Measurements from ENCODE around the gene TMEM138.

Gene TMEM138

DNA sequence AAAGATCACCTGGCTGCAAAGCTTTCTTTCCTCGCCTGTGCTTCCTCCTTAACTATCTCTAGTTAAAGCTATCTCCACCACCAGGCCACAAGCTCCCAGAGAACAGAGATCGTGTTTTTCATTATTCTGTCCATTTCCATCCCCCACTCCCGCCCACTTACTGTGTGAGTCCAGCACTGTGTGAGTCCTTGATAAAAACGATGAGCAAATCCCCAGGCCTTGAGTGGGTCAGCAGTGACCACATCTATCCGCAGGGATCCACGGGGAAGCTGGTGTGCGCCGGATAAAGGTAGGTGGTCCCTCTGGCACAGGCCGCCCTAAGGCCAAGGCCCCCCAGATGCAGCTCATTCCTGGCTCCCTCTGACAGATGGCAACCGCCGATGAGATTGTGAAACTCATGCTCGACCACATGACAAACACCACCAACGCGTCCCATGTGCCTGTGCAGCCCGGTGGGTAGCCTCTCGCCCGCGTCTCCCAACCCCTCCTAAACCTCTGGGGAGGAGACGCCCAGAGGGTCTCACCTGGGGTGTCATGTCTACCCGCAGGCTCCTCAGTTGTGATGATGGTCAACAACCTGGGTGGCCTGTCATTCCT is 19.9 kb upstream of the TMEM138 start:
- DNase-seq = no peak

DNA sequence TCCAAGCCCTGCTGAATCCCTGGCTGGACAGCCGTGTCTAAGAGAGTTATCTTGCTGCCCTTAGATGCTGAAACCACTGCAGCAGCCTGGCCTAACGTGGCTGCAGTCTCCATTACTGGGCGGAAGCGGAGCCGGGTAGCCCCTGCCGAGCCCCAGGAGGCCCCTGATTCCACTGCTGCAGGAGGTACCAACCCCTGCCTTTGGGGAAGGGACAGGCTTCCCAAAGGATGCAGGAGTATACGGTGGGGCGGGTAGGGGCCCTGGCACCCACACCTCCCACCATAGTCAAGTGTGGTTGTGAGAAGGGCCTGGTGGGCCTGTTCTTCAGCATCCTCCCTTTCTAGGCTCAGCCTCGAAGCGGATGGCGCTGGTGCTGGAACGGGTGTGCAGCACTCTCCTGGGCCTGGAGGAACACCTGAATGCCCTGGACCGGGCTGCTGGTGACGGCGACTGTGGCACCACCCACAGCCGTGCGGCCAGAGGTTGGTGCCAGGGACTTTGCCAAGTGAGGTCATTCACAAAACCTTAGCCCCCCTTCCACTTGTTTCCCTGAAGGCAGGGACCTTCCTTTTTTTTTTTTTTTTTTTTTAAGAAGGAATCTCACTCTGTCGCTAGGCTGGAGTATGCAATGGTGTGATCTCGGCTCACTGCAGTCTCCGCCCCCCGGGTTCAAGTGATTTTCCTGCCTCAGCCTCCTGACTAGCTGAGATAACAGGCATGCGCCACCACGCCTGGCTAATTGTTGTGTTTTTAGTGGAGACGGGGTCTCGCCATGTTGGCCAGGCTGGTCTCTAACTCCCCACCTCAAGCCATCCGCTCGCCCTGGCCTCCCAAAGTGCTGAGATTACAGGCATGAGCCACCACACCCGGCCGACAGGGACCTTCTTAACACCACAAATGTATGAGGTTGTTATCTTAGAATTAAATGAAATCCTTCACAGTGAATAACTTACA is 18.1 kb upstream of the TMEM138 start:
- DNase-seq = no peak

DNA sequence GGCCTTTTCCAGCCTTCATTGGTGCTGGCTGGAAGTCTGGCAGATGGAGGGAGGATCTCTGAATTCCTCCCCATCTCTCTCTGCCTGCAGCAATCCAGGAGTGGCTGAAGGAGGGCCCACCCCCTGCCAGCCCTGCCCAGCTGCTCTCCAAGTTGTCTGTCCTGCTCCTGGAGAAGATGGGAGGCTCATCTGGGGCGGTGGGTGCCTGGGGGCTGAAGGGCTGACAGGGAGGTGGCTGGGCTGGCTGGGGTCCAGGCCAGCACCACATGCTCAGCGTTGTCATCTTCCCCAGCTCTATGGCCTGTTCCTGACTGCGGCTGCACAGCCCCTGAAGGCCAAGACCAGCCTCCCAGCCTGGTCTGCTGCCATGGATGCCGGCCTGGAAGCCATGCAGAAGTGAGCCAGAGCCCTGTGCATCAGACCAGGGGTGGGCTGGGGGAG is 17.0 kb upstream of the TMEM138 start:
- no peak for DNase-seq

DNA sequence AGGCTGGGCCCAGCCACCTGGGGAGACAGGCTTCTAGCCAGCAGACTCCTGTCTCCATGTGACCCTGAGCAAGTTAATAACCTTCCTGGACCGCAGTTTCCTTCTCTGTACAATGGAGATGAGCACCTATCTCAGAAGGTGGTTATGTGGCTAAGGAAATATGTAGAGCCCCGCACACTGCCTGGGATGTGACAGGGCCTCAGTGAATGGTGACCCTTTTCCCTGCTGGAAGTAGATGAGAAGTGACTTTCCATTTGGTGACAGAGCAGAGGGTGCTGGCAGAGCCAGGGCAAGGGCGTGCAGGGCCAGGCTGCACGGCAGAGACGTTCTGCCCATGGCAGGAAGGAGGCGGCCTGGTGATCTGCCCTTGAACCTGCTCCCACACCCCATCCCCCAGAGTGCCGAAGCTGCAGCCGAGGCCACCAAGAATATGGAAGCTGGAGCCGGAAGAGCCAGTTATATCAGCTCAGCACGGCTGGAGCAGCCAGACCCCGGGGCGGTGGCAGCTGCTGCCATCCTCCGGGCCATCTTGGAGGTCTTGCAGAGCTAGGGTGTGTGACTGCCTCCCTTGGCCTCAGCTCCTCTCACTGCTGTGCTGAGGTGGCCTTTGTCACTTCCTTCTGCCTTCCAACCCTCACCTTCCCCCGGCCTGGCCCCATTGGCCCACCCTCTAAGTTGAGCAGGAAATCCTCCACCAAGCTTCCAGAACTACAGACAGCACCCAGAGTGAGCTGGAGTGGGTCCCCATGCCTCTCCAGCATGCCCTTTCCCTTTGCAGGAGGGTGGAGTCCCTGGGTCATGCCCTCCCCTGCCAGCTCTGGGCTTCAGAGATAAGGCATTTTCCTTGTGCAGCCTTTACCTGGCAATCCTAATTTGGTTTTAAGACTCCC is 16.0 kb upstream of the TMEM138 start:
- no peak for DNase-seq

DNA sequence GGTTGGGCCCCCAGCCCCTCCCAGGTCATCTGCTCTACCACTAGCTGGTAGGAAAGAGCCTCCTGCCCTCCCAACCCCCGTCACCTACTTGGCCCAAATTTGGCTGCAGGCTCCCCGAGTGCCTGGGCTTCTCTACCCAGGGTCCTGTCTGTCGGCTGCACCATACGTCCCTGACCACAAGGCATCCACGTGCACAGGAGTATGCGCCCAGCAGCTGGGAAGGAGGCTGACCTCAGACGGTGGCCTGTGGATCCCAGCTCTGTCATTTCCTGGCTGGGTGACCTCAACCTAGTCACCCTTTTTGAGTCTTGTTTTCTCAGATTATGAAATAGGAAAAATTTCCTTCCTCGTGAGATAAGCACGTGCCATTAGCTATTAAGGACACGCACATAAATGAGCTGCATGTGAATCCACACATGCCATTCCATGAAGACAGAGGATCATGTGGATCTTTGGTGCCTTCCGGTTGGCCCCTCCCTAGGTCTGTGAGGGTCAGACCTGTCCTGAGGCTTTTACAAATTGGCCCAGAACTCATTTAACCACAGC is 14.2 kb upstream of the TMEM138 start:
- DNase-seq = no peak

DNA sequence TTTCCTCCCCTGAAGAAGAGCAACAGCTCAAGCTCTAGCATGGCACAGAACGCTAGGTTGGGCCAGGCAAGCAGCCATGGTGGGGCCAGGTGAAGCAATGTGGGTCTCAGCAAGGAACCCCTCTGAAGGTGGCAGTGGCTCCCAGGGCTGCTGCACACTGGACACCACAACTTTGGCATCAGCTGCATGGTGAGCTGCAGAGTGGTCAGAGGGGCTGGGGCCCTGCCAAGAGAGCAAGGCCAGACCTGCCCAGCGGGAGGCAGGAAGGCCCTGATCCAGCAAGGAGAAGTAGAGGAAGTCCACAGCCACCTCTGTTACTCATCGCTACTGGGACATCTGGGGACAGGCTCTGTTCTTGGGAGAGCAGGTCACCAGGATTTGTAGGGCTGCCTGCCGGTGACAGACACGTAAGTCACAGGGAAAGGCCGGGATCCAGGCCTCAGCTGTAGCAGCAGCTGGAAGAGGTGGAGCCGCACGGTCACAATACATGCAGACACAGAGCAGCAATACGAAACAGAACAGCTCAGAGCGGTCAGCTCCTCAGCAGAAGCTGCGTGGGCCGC is 12.9 kb upstream of the TMEM138 start:
- no peak for DNase-seq

DNA sequence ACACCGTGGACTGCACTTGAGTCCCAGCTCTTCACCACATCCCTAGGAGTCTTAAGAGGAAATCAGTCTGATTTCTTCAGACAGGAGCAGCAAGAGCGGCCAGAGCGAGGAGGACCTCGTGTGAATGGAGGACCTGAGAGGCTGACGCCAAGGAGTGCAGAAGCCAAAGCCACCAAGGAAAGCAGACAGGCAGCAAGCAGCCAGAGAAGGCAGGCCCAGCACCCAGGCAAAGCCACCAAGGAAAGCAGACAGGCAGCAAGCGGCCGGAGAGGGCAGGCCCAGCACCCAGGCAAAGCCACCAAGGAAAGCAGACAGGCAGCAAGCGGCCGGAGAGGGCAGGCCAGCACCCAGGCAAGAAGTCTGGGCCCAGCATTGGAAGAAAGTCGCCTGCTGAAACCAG is 12.3 kb upstream of the TMEM138 start:
- no peak for DNase-seq

DNA sequence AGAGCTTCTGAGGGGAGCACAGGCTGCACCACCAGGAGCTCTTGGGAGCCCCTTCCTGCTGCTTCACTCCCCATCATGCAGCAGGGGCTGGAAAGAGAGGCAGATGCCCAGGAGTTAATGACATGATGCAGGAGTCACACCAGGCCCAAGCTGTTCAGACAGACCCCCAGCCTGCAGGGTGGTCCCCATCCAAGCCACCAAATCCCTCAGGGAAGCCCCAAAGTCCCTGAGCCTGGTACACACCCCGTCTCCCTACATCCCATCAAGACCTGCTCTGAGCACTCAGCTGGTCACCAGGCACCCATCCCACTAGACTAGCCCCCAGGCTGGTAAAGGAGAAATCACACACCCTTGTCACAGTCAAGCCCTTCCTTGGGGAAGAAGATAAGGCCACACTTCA is 11.8 kb upstream of the TMEM138 start:
- no peak for DNase-seq

DNA sequence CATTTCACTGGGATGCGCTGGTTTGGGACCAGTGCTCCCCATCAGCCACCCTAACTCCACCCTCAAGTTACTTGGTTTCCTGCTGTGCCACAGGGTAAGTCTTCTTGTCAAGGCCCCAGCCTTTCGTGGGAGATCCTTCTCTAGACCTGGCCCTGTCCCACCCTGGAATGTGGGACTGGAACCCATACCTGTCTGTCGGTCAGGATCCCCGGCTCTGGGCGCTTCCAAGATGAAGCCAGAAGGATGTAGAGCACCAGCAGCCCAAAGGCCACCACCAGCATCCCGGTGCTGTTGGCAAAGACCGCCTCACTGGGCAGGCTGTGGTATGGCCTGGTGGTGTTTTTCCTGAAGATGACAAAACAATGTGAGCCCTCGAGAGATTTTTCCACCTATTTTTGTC is 11.4 kb upstream of the TMEM138 start:
- no peak for DNase-seq

DNA sequence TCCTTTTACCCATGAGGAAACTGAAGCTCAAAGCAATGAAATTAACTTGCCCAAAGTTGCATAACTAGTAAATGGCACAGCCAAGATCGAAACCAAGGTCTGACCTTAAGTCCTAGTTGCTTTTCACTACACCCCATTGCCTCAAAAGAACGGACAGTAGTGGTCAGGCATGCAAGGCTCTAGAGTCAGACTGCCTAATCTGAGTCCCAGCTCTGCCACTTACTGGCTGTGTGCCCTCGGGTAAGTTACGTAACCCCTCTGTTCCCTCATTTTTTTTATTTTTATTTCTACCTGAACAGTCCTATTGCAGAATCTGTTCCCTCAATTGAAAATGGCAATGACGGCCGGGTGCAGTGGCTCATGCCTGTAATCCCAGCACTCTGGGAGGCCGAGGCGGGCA is 10.1 kb upstream of the TMEM138 start:
- DNase-seq = no peak

DNA sequence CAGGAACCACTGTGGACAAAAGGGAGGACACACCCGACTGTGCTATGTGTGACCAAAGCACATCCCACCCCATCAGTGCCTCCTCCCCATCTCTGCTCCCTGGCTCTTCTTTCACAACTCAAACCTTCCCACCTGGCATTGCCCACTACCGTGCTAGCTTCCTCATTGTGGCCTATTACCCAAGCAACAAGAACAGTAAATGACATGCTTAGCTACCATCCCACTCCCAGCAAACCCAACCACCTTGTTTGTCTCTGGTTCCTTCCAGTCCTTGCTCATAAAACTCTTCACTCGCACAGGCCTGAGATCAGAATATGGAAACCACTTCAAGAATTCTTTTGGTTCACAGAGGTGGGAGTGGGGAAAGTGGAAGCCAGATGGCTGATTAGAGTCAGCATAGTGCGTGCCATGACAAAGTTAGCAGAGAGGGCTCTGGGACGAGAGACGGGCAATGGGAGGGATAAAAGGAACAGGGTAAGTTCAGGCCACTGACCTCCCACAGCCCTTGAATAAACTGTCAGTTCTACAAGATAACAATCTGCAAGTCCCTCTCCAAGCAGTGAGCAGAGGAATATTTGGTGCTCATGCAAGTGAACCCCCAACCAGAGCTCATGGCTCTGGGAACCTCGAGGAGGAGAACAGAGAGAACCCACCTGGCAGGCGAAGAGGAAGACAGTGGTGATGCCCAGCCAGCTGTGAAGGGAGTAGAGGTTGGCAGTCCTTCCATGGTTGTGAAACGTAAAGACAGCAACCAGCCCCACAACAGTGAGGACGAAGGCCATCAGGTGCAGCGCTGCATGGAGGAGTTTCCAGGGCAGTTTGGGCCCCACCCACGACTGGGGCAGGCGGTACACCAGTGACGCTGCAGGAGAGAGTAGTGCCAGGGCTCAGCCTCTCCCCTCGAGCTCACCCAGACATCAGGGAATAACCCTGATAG is 8.8 kb upstream of the TMEM138 start:
- DNase-seq = no peak

DNA sequence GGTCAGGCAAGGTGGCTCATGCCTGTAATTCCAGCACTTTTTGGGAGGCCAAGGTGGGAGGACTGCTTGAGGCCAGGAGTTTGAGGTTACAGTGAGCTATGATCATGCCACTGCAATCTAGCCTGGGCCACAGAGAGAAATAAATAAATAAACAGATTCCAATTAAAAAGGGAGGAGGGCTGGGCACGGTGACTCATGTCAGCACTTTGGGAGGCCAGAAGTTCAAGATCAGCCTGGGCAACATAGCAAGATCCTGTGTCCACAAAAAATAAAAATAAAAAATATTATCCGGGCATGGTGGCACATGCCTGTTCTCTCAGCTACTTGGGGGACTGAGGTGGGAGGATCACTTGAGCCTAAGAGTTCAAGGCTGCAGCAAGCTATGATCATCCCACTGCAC is 8.0 kb upstream of the TMEM138 start:
- no peak for DNase-seq

DNA sequence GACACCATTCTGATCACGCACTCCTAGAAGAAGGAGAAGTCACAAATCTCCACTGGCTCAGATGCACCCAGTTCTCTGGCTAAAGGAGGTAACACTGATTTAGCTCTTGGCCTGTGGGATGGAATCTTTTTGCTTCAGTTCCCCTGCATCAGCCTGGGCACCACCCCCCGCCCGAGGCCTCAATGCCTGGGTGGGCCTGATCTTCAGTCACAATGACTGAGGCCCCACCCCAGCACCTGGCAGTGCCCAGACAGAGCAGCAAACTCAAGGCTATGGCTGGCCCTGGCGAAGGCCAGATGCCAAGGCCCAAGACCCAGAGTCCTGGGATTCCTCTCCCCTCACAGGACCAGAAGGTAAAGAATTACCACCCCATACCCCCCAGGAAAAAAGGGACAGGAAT is 5.5 kb upstream of the TMEM138 start:
- DNase-seq = no peak

DNA sequence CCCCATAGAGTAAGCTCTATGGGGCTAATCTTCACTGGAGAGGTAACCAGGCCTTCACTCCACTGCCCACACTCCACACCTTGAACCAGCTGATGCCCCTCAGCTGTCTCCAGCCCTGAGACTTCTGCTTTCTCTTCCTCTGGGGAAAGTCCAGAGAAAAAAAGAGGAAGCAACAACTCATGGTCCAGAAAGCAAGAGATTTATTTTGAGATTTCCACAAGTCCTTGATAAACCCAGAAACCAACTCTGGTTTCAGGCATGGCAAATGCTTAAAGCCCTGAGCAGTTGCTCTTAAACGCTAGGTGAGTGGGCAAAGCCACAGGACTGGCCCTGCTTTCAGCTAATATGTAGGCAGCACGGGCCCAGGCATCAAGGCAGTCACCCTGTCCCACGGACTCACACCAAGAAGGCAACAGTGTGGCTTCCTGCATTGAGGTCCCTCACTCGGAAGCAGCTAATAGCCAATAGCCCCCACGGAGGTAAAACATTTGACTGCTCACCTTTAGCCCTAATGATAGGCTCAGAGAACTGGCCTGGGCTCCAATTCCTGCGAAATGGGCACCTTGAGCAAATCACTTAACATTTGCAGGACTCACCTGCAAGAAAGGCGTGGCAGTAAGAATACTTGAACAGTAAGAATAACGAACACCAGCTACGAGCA is 4.8 kb upstream of the TMEM138 start:
- no peak for DNase-seq

DNA sequence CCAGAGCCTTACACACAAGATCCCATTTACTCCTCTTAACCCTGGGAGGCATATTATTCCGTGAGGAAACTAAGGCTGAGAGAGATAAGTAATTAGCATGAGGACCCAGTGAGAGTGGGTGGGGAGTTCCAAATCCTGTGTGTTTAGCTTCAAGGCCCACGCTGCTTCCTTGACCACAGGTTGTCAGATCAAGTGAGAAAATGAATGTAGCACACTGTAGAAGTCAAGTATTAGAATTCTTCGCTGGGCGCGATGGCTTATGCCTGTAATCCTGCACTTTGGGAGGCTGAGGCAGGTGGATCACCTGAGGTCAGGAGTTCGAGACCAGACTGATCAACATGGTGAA is 4.3 kb upstream of the TMEM138 start:
- no peak for DNase-seq

DNA sequence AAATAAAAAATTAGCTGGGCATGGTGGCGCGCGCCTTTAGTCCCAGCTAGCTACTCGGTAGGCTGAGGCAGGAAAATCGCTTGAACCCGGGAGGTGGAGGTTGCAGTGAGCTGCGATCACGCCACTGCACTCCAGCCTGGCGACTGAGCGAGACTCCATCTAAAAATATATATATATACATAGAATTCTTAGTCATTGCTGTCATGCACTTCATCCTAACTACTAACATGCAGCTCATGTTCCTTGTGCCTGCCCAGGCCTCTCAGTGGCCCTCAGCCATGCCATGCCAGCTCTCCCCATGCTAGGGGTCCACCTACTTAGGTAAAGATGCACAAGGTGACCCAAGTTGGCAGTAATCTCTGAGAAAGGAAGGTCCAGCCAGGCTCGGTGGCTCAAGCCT is 3.6 kb upstream of the TMEM138 start:
- DNase-seq = no peak

DNA sequence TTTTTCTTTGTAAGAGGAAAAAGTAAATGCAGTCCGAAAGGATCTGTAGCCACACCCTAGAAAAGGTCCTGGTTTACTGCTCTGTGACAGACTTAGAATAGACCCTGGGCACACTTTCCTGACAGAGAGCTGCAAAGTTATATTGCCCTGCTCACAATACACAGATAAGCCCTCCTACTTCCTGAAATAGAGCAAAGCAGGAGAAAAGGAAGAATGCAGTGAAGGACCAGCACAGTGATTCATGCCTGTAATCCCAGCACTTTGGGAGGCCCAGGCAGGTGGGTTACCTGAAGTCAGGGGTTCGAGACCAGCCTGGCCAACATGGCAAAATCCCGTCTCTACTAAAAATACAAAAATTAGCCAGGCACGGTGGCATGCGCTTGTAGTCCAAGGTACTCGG is 2.7 kb upstream of the TMEM138 start:
- no peak for DNase-seq

DNA sequence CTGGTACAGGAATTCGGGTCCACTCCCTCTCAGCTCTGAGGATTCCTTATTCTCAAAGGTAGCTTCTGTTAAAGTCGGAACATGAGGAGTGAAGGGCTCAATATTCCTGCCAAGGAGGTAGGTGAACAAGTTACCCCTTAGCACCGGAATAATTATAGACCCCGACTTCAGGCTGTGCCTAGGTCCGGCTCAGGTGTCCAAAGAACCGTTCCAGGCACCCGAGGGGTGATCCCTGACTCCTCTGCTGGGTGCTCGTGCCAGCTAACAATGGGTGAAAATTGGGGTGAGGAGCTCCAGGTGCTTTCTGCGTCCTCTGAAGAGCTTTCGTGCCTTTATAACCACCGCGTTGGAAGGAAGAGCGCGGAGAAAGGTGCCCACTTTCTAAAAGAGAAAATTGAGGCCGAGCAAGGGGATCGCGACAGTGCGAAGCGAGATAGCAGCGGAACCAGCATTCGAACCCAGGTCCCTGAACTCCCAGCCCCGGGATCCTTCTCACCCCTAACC is 885 bp upstream of the TMEM138 start:
- DNase-seq = no peak

DNA sequence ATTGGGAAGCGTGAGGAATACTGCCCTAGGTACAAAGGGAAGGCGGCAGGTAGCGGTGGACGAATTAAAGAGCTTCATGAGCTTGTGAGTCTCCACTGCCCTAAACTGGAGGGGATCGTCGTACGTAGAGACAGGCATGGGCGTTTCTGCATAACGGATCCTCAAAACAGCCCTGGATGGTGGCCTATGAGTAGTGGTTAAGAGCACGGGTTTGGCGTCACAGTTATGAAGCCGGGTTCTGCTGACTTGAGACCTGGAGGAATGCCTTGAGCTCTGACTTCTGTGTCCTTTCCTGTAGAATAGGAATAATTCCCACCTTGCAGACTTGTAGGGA is 335 bp downstream of the TMEM138 start:
- DNase-seq = peak; percentile 30

DNA sequence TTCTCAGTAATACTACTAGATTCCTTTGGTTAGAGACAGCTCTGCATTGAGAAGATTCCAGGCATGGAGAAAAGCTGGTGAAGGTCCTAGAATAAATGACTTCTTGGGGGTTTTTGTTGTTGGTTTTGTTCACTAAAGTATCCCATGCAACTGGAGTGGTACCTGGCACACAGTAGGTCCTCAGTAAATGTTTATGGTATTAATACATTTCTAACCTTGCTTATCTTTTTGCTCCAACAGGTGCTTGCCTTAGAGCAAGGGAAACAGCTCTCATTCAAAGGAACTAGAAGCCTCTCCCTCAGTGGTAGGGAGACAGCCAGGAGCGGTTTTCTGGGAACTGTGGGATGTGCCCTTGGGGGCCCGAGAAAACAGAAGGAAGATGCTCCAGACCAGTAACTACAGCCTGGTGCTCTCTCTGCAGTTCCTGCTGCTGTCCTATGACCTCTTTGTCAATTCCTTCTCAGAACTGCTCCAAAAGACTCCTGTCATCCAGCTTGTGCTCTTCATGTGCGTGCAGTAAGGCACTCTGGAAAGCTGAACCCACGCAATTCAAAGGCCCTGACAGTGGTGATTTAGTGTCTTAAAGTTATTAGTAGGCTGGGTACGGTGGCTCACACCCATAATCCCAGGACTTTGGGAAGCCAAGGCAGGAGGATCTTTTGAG is 2.0 kb downstream of the TMEM138 start:
- DNase-seq = no peak

DNA sequence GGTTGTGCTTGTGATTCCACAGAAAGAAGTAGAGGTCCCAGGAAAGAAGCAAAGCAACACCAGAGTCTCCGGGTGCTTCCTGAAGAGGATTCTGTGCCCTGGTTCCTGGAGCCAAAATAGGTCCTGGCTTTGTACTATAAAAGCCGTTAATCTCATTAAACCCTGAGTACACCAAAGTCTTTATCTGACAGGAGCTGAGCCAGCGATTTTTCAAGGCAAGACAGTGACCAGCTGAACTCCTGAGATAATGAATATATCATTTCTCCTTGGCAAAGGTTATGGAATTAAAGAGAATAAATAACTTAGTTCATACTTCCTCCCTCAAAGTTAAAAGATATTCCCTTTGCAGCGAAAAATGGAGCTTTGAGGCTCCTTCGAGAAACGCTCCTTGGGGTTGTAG is 5.2 kb downstream of the TMEM138 start:
- no peak for DNase-seq
